Transverse colon (tissue), 4 donors: ENCODE measurements around the gene TDRD7.

ENCODE experiments used
- CTCF ChIP-seq, 5 experiments: fragments of 200-600 bp in 3 of 5; fragments of 450-650 bp in 2 of 5; sonication (generic) in 3 of 5; IDR thresholded peaks; 1 replicate in 2 of 5; 2 replicates in 3 of 5; pipeline ENCODE4 v1.5.1; 2016 to 2017; ENCODE audit warnings: antibody characterized with exemption in 5 of 5, inconsistent platforms in 3 of 5, mild to moderate bottlenecking in 2 of 5, moderate library complexity in 1 of 5
- EP300 ChIP-seq: sonication (generic); formaldehyde crosslinking; IDR thresholded peaks from one replicate; pipeline ENCODE4 v1.6.1; 2017; ENCODE audit warnings: antibody characterized with exemption, low read depth
- POLR2A ChIP-seq: fragments of 450-650 bp; IDR thresholded peaks from one replicate; pipeline ENCODE4 v1.6.1; 2016; ENCODE audit warnings: antibody characterized with exemption, mild to moderate bottlenecking, moderate library complexity
- POLR2AphosphoS5 ChIP-seq, 3 donors: sonication (generic); formaldehyde crosslinking; IDR thresholded peaks; one replicate each; pipeline ENCODE4 v1.6.1; 2016; ENCODE audit warnings: antibody characterized with exemption in 3 of 3

- no peak for TF ChIP-seq POLR2A
- TF ChIP-seq CTCF (IDR thresholded peaks at IDR 0.05): no peak
- no peak for TF ChIP-seq EP300
- no peak for TF ChIP-seq POLR2AphosphoS5 (IDR thresholded peaks at IDR 0.05)
Observed at GRCh38 chr9:97438257-97438656, 26.4 kb downstream of the TDRD7 start.
